ENCODE data around the gene GRB10. TPM values are rescaled to one million over a fixed set of nuclear protein-coding genes. Genes with fewer than 3 reads are reported as not detected.
"Not testable (repeated sequence)": the region's sequence is repeated elsewhere in the genome, so short reads cannot be mapped to it uniquely, and the experiment has no call there.

Gene GRB10
- total RNA-seq, 1 donor from 2014 or later: 48.6 TPM

DNA sequence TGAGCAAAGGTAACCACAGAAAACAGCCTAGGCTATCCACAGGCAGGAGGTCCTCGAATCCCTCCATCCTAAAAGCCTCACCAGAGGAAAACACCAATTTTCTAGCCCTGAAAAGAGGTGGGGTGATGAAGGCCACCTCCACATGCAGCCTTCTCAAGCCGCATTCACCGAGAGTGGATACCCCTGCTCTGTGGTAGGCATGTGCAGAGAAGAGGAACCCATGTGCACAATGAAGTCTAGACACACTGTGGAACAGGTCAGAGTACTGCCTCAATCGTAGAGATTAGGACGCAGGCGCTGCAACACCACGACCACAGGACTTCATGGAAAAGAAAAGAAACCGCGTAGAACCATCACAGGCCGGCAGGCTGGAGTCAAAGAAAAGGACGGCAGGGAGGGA is 38.8 kb downstream of the GRB10 start:
- Histone ChIP-seq H3K27me3 (no peaks in the 10 kb centered on the region), H3K4me1 (peaks cover 33% of the 10 kb centered on the region), H3K9me3 (no peaks in the 10 kb centered on the region), H3K36me3 (no peaks in the 10 kb centered on the region), H3K4me3 (no peak overlapping the region), H3K27ac (no peak overlapping the region)
- intact Hi-C loops (cut with DNase I): no loop called here
- TF ChIP-seq POLR2A (IDR thresholded peaks at IDR 0.05) (no peak), POLR2AphosphoS5 (IDR thresholded peaks at IDR 0.05; ENCODE audit: insufficient read depth in 1 of 2, low read depth in 1 of 2) (no peak), CTCF (IDR thresholded peaks at IDR 0.05) (no peak)
- DNase-seq (ENCODE audit: extremely low spot score in 2 of 2): no peak

GRCh38 chr7:50743016-50743415 is 39.7 kb downstream of the GRB10 start:
- no peak overlapping the region for H3K4me3 ChIP-seq
- no peaks in the 10 kb centered on the region for H3K36me3 ChIP-seq
- no peaks in the 10 kb centered on the region for H3K9me3 ChIP-seq
- no peaks in the 10 kb centered on the region for H3K27me3 ChIP-seq
- no peak for DNase-seq (ENCODE audit: extremely low spot score in 2 of 2)
- peaks cover 35% of the 10 kb centered on the region for H3K4me1 ChIP-seq
- intact Hi-C loops (cut with DNase I): no loop called here
- H3K27ac ChIP-seq: no peak overlapping the region
- TF ChIP-seq CTCF (IDR thresholded peaks at IDR 0.05): no peak
- no peak for TF ChIP-seq POLR2AphosphoS5 (IDR thresholded peaks at IDR 0.05; ENCODE audit: insufficient read depth in 1 of 2, low read depth in 1 of 2)
- no peak for TF ChIP-seq POLR2A (IDR thresholded peaks at IDR 0.05)

GRCh38 chr7:50742401-50742800 is 40.3 kb downstream of the GRB10 start:
- TF ChIP-seq POLR2A (IDR thresholded peaks at IDR 0.05) (no peak), CTCF (IDR thresholded peaks at IDR 0.05) (no peak), POLR2AphosphoS5 (IDR thresholded peaks at IDR 0.05; ENCODE audit: insufficient read depth in 1 of 2, low read depth in 1 of 2) (no peak)
- H3K27ac ChIP-seq: no peak overlapping the region
- intact Hi-C loops (cut with DNase I): no loop called here
- no peak overlapping the region for H3K4me3 ChIP-seq
- H3K9me3 ChIP-seq: no peaks in the 10 kb centered on the region
- no peaks in the 10 kb centered on the region for H3K27me3 ChIP-seq
- H3K4me1 ChIP-seq: peaks cover 35% of the 10 kb centered on the region
- no peaks in the 10 kb centered on the region for H3K36me3 ChIP-seq
- DNase-seq (ENCODE audit: extremely low spot score in 2 of 2): no peak

- Histone ChIP-seq H3K4me1 (peaks cover 23% of the 10 kb centered on the region), H3K27ac (no peak overlapping the region), H3K27me3 (no peaks in the 10 kb centered on the region), H3K9me3 (no peaks in the 10 kb centered on the region), H3K36me3 (no peaks in the 10 kb centered on the region), H3K4me3 (no peak overlapping the region)
- TF ChIP-seq CTCF (IDR thresholded peaks at IDR 0.05): no peak
- TF ChIP-seq POLR2AphosphoS5 (IDR thresholded peaks at IDR 0.05; ENCODE audit: insufficient read depth in 1 of 2, low read depth in 1 of 2): no peak
- TF ChIP-seq POLR2A (IDR thresholded peaks at IDR 0.05): no peak
- no peak for DNase-seq (ENCODE audit: extremely low spot score in 2 of 2)
- intact Hi-C loops (cut with DNase I): no loop called here
Measured at GRCh38 chr7:50739744-50740435, 42.8 kb downstream of the GRB10 start.

DNA sequence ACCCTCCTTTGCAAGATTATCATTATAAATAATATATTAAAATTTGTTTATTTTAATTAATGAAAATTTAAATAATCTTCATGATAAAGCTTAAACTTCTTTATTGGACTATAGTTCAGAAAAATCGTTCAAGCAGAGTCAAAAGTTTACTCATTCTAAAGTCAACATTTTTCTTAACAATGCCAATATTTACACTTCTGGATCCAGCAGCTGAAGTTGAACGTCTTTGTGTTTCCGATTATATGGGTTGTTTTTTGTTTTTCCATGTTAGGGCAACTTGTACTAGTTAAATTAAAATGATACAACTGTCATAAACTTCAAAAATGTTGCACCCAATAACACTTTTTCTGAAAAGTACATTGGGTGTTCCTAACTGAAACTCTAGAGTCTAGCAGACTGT is 43.8 kb downstream of the GRB10 start:
- no peak for DNase-seq (ENCODE audit: extremely low spot score in 2 of 2)
- TF ChIP-seq POLR2A (IDR thresholded peaks at IDR 0.05) (no peak), POLR2AphosphoS5 (IDR thresholded peaks at IDR 0.05; ENCODE audit: insufficient read depth in 1 of 2, low read depth in 1 of 2) (no peak), CTCF (IDR thresholded peaks at IDR 0.05) (no peak)
- peaks cover 23% of the 10 kb centered on the region for H3K4me1 ChIP-seq
- no peaks in the 10 kb centered on the region for H3K9me3 ChIP-seq
- no peak overlapping the region for H3K27ac ChIP-seq
- intact Hi-C loops (cut with DNase I): no loop called here
- H3K36me3 ChIP-seq: no peaks in the 10 kb centered on the region
- H3K27me3 ChIP-seq: no peaks in the 10 kb centered on the region
- H3K4me3 ChIP-seq: no peak overlapping the region

DNA sequence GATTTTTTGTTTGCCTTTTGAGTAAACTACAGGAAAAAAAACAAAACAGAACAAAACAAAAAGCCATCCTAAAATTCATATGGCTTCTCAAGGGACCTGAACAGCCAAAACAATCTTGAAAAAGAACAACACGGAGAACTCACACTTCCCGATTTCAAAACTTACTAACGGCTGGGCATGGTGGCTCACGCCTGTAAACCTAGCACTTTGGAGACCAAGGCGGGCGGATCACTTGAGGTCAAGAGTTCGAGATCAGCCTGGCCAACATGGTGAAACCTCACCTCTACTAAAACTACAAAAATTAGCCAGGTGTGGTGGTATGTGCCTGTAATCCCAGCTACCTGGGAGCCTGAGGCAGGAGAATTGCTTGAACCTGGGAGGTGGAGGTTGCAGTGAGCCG is 46.9 kb downstream of the GRB10 start:
- H3K9me3 ChIP-seq; H3K4me3 ChIP-seq; intact Hi-C loops (cut with DNase I); H3K27me3 ChIP-seq; H3K27ac ChIP-seq; H3K36me3 ChIP-seq; DNase-seq (ENCODE audit: extremely low spot score in 2 of 2): not testable (repeated sequence)
- H3K4me1 ChIP-seq: peaks cover 21% of the 10 kb centered on the region
